Uterus (tissue), 4 donors: ENCODE data around the gene AXIN1. TPM values are rescaled to one million over a fixed set of nuclear protein-coding genes. Genes with fewer than 3 reads are reported as not detected.

Experiments used
- DNase-seq, 2 donors: peaks; one replicate each; pipeline ENCODE4 v3.0.0-alpha.2; 2019 to 2020
- H3K27ac ChIP-seq, 2 donors: fragments of 200-600 bp; sonication (generic); 1 replicate in 1 of 2; 2 replicates in 1 of 2; pipeline ENCODE4 v1.5.1; 2016 to 2018
- H3K27me3 ChIP-seq, 2 donors: fragments of 200-600 bp; sonication (generic); one replicate each; pipeline ENCODE4 v1.5.1; 2018 to 2019; ENCODE audit warnings: control low read depth in 1 of 2
- H3K36me3 ChIP-seq, 2 donors: fragments of 200-600 bp; sonication (generic); one replicate each; pipeline ENCODE4 v1.5.1; 2019; ENCODE audit warnings: control low read depth in 1 of 2
- H3K4me1 ChIP-seq, 2 donors: fragments of 200-600 bp; sonication (generic); one replicate each; pipeline ENCODE4 v1.5.1; 2018 to 2019; ENCODE audit warnings: control low read depth in 1 of 2
- H3K4me3 ChIP-seq, 2 donors: fragments of 200-600 bp; sonication (generic); 1 replicate in 1 of 2; 2 replicates in 1 of 2; pipeline ENCODE4 v1.5.1; 2018 to 2019; ENCODE audit warnings: mild to moderate bottlenecking in 1 of 2
- H3K9me3 ChIP-seq, 2 donors: fragments of 200-600 bp; sonication (generic); one replicate each; pipeline ENCODE4 v1.5.1; 2019; ENCODE audit warnings: control low read depth in 1 of 2
- POLR2A ChIP-seq, 2 donors: fragments of 450-650 bp; IDR thresholded peaks; one replicate each; pipeline ENCODE4 v1.6.1; 2016; ENCODE audit warnings: antibody characterized with exemption in 2 of 2, mild to moderate bottlenecking in 1 of 2, moderate library complexity in 1 of 2
- intact Hi-C: fragments of 100-400 bp; cut with DNase I; formaldehyde crosslinking; loops from one replicate; pipeline ENCODE4 v1.15.1; 2023; ENCODE audit warnings: low total_unique reads
- total RNA-seq, 4 donors: library from RNA; depleted of rRNA in 3 of 4; stranded (reverse); fragments of >200 nt in 3 of 4; gene quantifications; one replicate each; pipeline versions ENCODE4 v1.1.0 to v1.2.4, GENCODE V29; 2014 to 2023
- TF ChIP-seq, protein P1 (sequence below), 4 experiments: fragments of 200-600 bp in 2 of 4; fragments of 450-650 bp in 2 of 4; sonication (generic) in 2 of 4; IDR thresholded peaks; one replicate each; pipeline ENCODE4 v1.5.1; 2016 to 2019; ENCODE audit warnings: antibody characterized with exemption in 4 of 4, mild to moderate bottlenecking in 2 of 4, moderate library complexity in 1 of 4
- donor health status: DM: yes; HTN: yes; CAD: no.

Gene AXIN1
- total RNA-seq, 4 donors from 2014 or later, result 6.2 to 23.6 (median 19.9) TPM

DNA sequence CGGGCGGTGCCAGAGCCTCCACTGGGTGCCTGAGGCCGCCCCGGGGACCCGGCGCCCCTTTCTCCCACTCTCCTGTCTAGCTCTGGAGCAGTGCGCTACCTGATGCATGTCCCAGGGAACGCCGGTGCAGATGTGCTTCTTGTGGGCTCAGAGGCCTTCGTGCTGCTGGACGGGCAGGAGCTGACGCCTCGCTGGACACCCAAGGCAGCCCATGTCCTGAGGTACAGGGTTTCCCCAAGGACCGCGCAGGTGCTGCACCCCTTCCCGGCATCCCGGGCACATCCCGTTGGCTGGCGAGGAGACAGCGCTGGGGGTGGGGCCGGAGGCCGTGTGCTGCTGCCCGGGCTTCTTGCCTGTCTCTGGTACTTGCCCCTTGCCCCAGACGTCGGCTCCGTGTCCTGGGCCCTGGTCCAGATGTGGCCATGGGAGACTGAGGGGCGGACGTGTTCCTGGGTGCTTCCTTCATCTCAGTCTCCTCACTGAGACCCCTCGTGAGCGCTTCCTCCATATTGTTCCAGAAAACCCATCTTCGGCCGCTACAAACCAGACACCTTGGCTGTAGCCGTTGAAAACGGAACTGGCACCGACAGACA, 89.2 kb downstream of the AXIN1 start:
- no peaks in the 10 kb centered on the region for H3K9me3 ChIP-seq
- TF ChIP-seq, protein P1, sequence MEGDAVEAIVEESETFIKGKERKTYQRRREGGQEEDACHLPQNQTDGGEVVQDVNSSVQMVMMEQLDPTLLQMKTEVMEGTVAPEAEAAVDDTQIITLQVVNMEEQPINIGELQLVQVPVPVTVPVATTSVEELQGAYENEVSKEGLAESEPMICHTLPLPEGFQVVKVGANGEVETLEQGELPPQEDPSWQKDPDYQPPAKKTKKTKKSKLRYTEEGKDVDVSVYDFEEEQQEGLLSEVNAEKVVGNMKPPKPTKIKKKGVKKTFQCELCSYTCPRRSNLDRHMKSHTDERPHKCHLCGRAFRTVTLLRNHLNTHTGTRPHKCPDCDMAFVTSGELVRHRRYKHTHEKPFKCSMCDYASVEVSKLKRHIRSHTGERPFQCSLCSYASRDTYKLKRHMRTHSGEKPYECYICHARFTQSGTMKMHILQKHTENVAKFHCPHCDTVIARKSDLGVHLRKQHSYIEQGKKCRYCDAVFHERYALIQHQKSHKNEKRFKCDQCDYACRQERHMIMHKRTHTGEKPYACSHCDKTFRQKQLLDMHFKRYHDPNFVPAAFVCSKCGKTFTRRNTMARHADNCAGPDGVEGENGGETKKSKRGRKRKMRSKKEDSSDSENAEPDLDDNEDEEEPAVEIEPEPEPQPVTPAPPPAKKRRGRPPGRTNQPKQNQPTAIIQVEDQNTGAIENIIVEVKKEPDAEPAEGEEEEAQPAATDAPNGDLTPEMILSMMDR (IDR thresholded peaks at IDR 0.05), result no peak
- no peak for TF ChIP-seq POLR2A (IDR thresholded peaks at IDR 0.05)
- no peak for DNase-seq
- no peaks in the 10 kb centered on the region for H3K4me1 ChIP-seq
- H3K27ac ChIP-seq, result no peak overlapping the region
- no peaks in the 10 kb centered on the region for H3K27me3 ChIP-seq
- intact Hi-C loops, result no loop called here
- H3K4me3 ChIP-seq, result no peak overlapping the region
- no peaks in the 10 kb centered on the region for H3K36me3 ChIP-seq

DNA sequence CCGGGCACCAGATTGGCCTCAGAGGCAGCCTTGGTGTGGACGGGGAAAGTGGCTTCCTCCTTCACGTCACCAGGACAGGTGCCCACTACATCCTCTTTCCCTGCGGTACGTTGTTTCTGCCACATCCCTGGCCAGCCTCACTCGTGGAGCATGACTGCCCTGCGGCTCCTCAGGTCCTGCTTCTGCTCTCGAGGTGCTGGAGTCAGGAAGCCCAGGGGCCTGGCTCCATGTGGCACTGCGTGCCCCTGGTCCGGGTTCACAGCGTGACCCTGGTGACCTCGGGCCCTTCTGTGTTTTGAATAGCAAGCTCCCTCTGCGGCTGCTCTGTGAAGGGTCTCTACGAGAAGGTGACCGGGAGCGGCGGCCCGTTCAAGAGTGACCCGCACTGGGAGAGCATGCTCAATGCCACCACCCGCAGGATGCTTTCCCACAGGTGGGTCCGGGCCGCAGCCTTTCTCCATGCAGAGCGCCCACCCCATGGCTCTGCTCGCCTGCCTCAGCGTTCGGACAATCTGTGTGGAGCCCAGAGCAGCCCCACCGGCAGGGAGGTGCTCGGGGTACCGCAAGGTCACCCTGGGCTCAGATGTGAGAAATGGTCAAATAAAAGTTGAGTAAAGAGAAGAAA, 90.3 kb downstream of the AXIN1 start:
- H3K27me3 ChIP-seq, result no peaks in the 10 kb centered on the region
- DNase-seq, result no peak
- TF ChIP-seq POLR2A (IDR thresholded peaks at IDR 0.05), result no peak
- TF ChIP-seq, protein P1 (IDR thresholded peaks at IDR 0.05), result no peak
- intact Hi-C loops, result no loop called here
- no peaks in the 10 kb centered on the region for H3K9me3 ChIP-seq
- no peaks in the 10 kb centered on the region for H3K4me1 ChIP-seq
- H3K4me3 ChIP-seq, result no peak overlapping the region
- no peaks in the 10 kb centered on the region for H3K36me3 ChIP-seq
- no peak overlapping the region for H3K27ac ChIP-seq

DNA sequence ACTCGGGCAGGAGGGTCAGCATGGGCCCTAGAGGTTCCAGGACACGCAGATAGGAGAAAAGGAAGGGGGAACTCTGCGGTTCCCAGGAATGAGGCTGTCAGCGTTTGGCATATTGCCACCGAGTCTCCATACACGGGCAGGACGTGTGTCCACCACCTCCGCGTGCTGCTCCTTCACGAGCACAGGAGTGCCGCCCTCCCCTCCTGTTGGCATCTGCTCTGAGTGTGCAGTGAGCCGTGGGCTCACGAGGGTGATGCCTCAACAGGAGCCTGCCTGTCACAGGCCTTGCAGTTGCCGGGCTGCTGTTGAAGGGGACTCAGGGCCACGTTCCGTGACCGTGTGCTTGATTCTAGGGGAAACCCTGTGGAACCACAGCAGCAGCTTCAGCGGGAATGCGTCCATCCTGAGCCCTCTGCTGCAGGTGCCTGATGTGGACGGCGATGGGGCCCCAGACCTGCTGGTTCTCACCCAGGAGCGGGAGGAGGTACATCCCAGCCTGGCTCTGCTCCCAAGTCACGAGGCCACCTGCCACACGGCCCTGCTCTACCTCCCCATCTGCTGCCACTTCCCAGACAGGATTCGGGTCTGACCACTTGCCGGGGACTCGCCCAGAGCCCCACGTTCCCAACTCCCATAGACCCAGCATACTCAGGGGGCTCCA, 91.4 kb downstream of the AXIN1 start:
- DNase-seq, result no peak
- Histone ChIP-seq H3K4me1 (no peaks in the 10 kb centered on the region), H3K27ac (no peak overlapping the region), H3K36me3 (no peaks in the 10 kb centered on the region), H3K4me3 (no peak overlapping the region), H3K9me3 (no peaks in the 10 kb centered on the region), H3K27me3 (no peaks in the 10 kb centered on the region)
- intact Hi-C loops, result no loop called here
- no peak for TF ChIP-seq POLR2A (IDR thresholded peaks at IDR 0.05)
- TF ChIP-seq, protein P1 (IDR thresholded peaks at IDR 0.05), result no peak

DNA sequence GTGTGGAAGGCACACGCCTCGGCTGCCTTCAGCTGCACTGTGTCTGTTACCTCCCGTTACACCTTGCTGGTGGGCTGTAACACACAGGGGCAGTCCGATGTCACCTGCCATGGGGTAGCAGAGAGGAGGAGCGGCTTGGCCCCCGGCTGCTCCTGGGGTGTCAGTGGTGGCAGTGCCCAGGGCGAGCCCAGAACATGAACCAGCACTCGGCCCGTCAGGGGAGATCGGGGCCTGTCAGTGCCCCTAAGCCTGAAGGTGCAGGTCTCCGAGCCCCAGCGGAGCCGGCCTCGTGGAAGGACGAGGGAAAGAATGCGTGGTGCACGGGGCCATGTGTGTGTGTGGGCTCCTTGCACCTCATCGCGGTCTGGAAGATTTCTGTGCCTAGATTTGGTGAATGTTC, 92.2 kb downstream of the AXIN1 start:
- no peaks in the 10 kb centered on the region for H3K36me3 ChIP-seq
- DNase-seq, result no peak
- H3K27me3 ChIP-seq, result no peaks in the 10 kb centered on the region
- intact Hi-C loops, result no loop called here
- no peaks in the 10 kb centered on the region for H3K4me1 ChIP-seq
- H3K4me3 ChIP-seq, result no peak overlapping the region
- H3K27ac ChIP-seq, result no peak overlapping the region
- no peak for TF ChIP-seq POLR2A (IDR thresholded peaks at IDR 0.05)
- TF ChIP-seq, protein P1 (IDR thresholded peaks at IDR 0.05), result no peak
- no peaks in the 10 kb centered on the region for H3K9me3 ChIP-seq

DNA sequence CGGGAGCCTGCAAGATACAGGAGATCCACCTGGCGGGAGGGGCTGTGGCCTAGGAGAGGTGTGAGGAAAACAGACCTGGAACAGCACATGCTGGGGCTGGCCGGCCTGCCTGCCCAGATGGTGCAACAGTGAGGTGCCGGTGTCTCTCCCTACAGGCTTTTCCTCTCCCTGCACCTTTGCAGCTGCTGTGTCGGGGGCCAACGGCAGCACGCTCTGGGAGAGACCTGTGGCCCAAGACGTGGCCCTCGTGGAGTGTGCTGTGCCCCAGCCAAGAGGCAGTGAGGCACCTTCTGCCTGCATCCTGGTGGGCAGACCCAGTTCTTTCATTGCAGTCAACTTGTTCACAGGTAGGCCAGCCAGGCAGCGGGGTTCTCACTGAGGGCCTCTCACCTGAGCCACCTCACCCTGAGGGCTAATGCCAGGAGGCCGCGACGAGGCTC, 92.7 kb downstream of the AXIN1 start:
- Histone ChIP-seq H3K4me1 (no peaks in the 10 kb centered on the region), H3K27me3 (no peaks in the 10 kb centered on the region), H3K9me3 (no peaks in the 10 kb centered on the region), H3K36me3 (no peaks in the 10 kb centered on the region), H3K4me3 (no peak overlapping the region), H3K27ac (no peak overlapping the region)
- intact Hi-C loops, result no loop called here
- TF ChIP-seq, protein P1 (IDR thresholded peaks at IDR 0.05), result no peak
- no peak for TF ChIP-seq POLR2A (IDR thresholded peaks at IDR 0.05)
- DNase-seq, result no peak
